Right hindlimb (tissue), 1 donor: ENCODE results near the gene SETD4.
"Not testable (repeated sequence)": the region's sequence is repeated elsewhere in the genome, so short reads cannot be mapped to it uniquely, and the experiment has no call there.

ENCODE experiments used
- DNase-seq: peaks from one replicate; pipeline ENCODE4 v3.0.0-alpha.2; 2018

The SETD4 gene, protein sequence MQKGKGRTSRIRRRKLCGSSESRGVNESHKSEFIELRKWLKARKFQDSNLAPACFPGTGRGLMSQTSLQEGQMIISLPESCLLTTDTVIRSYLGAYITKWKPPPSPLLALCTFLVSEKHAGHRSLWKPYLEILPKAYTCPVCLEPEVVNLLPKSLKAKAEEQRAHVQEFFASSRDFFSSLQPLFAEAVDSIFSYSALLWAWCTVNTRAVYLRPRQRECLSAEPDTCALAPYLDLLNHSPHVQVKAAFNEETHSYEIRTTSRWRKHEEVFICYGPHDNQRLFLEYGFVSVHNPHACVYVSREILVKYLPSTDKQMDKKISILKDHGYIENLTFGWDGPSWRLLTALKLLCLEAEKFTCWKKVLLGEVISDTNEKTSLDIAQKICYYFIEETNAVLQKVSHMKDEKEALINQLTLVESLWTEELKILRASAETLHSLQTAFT

DNA sequence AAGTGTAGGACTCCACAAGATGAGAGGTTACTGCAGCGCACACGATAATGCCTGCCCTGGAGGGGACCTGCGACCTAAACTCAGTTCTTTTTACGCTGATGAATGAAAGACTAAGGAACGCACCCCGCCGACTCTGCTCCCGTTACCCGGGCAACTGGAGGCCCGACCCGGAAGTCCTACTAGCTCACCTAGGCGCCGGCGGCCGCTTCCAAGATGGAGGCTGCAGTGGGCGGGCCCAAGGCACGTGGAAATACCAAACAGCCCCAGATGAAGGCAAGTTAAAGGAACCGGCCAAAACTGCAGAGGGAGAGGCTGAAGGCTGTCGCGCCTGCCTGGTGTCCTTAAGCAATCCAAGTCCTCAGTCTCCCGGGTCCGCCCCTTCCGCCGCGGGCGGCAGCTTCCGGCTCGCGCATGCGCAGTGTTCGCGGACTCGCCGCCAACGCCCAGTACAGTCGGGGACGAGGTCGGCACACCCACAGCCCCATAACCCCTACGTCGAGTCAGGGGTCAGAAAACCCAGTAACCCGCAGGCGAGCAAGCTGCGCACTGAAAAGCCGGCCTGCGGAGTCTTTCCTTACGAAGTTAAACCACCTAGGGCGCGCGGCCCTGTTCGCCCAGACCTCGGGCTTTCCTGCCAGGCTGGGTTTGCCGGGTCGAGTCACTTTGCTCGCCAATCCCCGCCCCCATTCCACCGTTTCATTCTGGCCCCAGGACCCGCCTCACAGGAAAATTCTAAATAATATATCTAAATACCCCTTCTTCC lies at the start of gene SETD4:
SETD4 (minus strand) TSS at position 368 of the 763 bp plus-strand sequence. CDS start 1,638 bp downstream, outside the sequence.
- peak; percentile 95 for DNase-seq

DNA sequence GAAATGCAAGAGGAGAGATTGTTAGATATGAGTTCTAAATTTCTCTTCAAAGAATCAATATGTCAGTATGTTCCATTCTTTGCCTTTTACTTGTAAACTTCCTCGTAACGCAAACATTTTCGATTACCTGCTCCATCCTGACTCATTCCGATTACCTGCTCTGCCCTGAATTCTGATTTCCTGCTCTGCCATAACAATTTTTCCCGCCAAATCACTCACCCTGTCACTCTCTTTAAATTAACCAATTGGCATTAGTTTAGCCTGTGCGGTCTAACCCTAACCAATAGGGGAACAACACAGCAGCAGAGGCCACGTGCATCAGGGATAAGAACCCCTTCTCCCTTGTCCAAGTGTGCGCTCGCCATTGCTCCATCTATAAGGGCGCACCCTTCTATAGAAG lies 49.5 kb upstream of the SETD4 start:
- no peak for DNase-seq

DNA sequence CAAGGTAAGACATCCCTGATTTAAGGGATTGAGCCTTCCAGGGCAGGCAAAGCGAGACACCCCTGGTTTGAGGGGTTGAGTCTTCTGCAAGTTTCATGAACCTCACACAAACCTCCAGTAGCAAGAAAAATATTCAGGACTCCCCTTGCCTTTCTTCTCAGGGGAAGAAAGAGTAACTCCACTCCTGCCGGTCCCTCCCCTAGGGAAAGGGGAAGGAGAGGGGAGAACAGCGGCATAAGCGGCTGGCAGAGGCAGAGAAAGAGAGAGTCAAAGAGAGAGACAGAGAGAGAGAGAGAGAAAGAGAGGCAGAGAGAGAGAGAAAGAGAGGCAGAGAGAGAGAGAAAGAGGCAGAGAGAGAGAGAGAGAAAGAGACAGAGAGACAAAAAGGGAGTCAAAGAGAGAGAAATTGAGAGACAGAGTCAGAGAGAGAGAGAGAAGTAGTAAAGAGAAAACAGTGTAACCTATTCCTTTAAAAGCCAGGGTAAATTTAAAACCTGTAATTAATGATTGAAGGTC lies 45.1 kb upstream of the SETD4 start:
- no peak for DNase-seq

DNA sequence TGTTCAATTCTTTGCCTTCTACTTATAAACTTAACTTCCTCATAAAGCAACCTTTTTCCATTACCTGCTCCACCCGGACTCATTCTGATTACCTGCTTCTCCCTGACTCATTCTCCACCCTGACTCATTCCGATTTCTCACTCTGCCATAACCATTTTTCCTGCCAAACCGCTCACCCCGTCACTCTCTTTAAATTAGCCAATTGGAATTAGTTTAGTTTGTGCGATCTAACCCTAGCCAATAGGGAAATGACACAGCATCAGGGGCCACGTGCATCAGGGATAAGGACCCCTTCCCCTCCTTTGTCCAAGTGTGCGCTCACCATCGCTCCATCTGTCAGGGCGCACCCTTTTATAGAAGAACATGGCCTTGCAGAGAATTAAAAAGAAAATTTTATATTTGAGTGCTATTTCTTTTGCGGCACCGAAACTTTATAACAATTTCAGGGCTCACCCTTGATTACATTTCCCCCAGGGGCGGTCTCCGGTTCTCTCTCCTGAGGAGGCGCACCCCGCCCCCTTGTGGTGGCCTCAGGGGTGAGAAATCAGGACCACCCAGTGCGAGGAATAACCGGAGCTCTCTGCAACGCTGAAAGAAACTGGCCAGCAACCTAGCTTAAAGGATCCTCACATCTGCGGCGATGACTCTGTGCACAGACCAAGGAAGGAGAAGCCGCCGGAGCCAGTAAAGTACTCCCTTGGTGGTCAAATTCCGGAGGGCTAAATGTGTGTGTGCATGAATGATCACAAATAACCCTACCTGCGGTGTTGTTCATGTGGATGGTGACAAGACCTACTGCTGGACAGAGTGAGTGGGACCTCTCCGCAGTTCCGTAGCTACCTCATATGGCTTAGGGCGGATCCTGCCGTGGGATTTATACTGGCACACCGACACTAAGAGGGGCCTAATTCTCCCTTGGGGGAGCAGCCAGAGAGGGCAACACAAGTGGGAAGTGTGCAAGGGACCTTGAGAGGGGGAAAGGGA lies 44.3 kb upstream of the SETD4 start:
- DNase-seq: peak; percentile 53

DNA sequence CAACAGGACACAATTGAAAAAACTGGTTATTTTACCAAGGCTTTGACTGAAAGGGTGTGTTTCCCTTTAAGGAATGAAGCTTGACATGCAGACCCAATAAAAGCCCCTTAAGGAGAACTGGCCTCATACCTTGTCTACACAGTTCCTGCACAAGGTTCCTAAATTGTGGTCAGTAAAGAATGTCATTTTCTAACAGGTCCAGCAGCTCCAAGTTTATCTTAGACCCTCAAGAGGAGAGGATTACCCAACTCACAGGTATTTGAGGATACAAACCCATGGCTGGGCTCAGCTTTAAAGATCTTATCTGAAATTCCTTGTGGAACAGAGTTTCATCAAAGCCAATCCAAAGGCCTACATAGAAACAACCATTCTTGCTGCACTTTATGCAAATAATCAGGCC lies 43.1 kb upstream of the SETD4 start:
- no peak for DNase-seq

DNA sequence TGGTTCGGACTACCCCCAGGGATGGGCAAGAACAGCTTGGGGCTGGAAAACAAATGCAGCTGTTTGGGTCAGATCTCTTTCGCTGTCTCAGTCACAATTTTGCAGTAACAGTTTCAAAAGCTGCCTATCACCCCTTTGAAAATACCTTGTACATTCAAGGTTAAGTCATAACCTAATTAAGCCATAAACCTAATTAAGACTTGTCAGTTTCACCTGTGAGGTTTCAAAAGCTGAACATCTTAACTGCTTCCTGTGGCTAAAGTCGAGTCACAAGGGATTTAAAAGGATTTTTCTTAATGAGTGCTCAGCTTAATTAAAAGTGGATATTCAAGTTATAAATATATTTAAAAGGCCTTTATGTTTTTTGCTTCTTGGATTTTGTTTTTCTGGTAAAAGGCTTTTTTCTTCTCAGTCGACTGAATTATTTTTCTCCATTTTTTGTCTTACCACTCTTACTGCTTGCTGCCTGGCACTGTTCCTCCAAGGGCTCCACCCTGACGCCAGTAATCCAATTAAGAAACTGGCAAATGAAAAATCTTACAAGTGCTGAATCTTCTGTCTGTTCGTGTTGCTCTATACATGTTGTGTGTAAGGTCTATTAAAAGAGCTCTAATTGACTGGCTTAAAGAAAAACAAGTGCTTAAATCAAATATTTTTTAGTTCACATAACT lies 40.8 kb upstream of the SETD4 start:
- no peak for DNase-seq

DNA sequence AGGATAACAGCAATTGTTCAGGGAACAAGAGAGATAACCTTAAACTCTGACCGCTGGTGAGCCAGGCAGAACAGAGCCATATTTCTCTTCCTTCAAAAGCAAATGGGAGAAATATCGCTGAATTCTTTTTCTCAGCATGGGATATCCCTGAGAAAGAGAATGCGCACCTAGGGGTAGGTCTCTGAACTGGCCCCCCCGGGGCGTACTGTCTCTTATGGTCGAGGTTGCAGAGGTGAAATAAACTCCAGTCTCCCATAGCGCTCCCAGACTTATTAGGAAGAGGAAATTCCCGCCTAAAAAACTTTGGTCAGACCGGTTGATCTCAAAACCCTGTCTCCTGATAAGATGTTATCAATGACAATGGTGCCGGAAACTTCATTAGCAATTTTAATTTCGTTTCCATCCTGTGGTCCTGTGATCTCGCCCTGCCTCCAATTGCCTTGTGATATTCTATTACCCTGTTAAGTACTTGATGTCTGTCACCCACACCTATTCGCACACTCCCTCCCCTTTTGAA lies 39.4 kb upstream of the SETD4 start:
- not testable (repeated sequence) for DNase-seq

DNA sequence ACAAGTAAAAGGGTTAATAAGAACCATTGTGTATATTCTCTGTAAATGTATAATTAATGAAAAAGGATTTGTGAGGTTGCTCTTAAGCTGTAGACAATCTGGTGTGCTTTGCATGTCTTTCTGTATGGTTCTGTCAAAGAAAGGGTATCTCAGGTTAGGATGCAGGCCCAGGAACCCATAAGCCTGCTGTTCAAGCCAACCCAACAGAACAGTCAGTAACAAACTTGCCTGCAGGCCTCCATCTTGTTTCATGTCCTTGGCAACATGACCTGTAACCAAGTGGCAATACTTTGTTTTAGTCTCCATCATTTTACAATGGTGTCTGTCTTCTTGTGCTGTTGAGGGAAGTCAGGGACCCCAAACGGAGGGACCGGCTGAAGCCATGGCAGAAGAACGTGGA lies 38.7 kb upstream of the SETD4 start:
- no peak for DNase-seq

DNA sequence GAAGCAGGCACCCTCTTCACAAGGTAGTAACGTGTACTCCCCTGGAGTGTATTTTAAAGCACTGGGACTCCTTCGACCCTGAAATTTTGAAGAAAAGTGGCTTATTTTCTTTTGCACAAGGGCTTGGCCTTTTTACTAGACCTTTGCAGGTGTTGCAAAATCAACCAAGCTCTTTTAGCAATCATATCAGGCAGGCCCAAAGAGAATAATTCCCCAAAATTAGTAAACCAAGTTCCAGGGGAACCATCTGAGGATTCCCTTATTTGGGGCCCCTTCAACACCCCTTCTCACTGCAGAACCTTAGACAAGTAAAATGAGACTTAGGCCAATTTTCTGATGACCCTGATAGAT lies 37.8 kb upstream of the SETD4 start:
- no peak for DNase-seq

DNA sequence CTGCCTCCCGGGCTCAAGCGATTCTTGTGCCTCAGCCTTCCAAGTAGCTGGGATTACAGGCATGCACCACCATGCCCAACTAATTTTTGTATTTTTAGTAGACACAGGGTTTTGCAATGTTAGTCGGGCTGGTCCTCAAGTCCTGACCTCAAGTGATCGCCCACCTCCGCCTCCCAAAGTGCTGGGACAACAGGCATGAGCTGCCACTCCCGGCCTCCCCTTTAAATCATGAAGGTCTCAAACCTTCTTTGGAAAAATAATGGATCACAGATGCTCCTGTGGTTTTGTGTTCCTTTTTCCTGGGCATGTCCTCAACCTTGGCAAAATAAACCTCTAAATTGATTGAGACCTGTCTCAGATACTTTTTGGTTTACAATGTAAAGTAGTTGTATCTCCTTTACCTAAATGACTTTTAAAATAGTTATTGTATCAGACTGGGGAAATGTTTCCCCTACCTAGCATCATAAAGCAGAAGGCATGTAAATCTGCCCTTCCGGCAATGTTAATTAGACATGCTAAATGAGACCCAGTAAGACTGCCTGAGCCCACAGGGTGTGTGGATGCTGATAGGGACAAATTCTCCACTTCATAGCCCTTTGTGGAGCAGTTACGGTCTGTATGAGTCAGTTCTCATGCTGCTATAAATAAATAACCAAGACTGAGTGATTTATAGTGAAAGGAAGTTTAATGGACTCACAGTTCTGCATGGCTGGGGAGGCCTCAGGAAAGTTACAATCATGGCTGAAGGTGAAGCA lies 37.3 kb upstream of the SETD4 start:
- no peak for DNase-seq

DNA sequence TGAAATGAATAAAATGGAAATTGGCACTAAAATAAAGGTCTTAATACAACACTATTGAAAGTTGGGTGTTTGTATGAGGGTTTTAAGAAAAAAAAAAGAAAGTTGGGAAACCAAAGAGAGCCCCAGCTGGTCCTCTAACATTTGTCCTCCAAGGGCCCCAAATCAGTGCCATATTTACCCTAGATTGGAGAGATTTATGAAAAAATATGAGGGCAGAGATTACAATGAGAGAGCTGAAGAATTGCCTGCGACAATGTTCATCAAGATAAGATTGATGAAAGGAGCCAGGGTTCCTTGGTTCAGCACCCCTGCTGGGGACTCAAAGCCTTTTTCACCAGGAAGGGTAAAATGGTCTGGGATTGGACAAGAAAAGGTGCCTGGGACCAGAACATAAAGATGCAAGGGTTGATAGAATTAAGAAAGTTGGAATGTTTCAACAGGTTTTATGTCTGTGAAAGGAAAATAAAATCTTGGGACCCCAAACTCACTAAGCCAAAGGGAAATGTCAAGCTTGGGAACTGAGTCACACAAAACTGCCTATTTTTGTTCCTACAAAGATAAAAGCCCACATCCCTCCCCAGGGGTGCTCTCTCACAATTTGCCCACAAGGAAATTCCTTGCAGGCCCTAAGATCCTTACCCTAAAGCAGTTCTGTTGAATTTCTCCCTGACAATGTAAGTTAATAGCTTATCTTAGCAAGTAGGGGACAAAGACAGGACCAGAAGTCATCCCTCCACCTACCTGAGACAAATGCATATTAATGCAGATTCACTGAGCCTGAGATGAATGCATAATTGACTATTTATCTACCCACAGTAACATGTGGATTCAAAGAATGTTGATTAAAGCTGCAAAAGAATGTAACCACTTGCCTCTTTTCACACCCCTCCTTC lies 36.3 kb upstream of the SETD4 start:
- no peak for DNase-seq

DNA sequence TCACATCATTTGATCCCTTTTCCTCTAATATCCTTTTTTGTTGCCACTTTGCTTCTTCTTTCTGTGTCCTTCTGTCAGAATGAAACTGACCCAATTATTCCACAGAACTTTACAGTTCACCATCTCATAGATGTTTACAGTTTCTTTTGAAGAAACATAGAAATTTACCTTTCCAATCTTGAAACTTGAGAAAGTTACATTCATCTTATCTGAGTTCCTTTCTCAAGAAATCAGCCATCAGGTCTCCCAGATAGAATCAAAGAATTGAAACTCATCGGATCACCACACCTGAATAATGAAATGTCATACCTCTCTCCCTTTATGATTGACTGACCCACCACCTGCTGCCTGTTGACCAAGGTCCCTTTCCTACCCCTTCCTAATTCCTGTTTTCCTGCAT lies 33.2 kb upstream of the SETD4 start:
- DNase-seq: no peak

DNA sequence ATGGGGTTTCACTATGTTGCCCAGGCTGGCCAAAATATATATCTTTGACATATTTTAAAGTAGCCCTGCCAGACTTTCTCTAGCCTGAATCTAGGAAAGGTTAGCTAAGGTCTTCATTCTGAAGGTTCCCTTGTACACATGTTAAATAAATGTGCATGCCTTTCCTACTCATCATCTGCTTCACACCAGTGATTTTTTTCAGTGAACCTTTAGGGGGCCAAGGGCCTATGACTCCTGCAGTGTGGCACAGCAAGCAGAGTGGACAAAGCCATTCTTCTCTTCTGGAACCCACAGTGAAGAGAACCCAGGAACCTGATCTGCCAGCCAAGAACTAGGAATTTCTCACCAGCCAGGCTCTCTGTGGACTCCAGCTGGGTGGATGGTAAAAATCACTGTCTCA lies 32.4 kb upstream of the SETD4 start:
- no peak for DNase-seq

DNA sequence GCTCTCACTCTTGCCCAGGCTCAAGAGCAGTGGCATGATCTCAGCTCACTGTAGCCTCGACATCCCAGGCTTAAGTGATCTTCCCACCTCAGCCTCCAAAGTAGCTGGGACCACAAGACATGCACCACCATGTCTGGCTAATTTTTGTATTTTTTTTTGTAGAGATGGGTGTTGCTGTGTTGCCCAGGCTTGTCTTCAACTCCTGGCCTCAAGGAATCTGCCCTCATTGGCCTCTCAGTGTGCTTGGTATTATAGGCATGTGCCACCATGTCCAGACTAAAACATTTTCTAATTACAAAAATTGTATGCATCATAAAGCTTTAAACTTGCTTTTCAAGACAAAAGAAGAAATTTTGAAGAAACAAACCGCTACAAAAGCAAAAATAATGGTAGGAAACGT lies 29.6 kb upstream of the SETD4 start:
- DNase-seq: no peak

DNA sequence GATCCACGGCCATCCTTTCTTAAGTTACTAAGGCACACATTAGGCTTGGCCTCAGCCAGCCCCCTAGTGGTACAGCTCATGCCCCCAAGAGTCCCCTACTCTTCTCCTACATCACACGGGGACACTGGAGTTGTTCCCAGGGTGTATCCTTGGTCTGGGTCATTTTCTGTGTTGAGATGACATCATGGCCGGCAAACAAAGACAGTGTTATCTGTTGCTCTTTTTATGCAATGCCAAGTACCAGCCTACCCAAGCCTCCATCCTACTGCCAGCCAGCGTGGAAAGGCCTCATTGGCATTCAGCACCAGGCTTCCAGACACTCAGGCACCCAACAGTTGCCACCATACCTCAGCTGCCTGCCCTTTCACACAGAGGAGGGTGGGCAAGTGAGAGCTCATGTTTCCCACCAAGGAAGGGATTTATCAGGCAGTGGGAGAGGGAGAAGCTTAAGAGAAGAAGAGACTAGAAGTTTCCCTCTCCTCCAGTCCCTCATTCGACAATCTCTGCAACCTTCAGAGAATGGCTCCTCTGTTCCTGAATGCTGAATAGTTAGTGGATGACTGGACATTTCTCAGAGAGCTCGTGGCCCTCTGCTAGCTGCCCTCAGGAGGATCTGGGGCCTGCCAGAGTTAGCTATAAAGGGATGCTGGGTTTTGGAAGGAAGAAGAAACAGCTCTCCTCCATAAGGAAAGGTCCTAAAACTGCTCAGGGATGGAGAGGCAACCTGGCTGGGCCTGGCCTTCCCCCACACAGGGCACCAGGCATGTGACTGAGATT lies 27.2 kb upstream of the SETD4 start:
- DNase-seq: no peak

DNA sequence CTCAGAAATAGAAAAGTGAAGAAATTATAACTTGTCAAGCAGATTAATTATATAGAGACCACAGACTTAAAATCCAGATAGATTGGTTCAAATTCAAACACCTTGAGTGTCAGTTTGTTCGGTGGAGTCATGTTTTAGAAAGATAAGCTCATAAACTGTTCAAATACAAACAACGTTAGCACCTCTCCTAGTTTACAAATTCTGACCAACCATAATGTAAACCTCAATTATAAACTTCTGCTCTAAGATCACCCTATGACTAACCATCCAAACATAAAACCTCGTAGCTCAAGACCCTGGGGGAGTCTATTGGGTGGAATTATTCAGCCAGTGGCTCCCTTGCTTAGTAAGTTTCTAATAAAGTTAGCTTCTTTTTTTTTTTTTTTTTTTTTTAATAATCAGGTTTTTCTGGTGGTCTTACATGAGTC lies 21.9 kb upstream of the SETD4 start:
- no peak for DNase-seq

DNA sequence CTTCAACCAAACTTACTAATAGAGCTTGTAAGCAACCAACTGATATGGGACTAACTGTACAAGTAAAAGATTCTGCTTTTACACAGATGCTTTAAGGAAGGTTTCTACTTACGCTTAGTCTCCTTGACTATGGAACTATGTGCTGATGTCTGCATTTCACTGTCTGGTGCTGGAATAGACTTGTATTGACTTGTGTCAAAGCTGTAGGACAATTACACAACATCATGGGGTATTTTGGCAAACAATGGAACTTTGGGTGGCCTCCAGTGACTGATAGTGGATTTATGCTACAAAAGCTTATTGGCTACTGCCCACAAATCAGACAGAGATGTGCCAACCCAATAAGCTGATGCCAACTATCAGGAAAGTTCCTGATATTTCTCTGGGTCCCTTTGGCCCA lies 20.1 kb upstream of the SETD4 start:
- DNase-seq: no peak

DNA sequence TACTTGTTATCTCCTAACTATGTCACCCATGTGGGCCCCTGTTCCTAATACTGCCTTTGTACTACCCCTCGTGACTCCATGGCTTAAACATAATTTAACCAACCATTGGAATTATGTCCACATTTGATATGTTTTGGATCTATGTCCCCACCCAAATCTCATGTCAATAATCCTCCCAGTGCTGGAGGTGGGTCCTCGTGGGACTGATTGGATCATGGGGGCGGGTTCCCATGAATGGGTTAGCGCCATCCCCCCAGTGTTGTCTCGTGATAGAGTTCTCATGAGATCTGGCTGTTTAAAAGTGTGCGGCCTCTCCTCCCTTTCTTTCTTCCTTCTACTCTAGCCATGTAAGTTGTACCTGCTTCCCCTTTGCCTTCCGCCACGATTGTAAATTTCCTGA lies 19.3 kb upstream of the SETD4 start:
- DNase-seq: no peak

DNA sequence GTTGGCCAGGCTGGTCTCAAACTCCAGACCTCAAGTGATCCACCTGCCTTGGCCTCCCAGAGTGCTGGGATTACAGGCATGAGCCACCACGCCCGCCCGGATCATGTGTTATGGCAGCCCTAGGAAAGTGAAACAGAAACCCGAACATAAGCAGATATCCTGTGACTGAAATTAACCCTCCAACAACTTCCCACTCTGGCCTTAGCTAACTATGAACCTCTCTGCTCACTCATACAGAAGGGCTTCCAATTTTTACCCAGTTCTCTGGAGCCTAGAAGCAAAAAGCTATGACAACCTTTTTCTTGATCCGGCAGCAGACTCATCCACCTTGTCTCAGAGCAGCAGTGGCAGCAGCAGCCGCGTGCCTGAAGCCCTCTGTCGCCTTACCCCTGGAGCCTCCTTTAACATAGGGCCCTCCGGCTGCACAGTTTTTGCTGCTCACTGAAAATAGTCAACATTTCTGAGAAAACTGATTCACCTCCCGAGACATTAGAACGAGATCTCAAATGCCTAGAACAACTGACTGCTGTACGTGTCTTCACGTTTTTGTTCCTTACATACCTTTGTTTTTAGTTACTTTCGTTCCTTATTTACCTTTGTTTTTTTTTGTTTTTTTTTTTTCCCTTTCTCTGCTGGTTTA lies 18.8 kb upstream of the SETD4 start:
- no peak for DNase-seq
